HEK293 (cell line): ENCODE measurements around the gene CHI3L1.

Experiments
- CTCF ChIA-PET: fragments of 350-600 bp; formaldehyde crosslinking; extraction: SDS; loops from one replicate; lab custom pipeline; 2021; ENCODE audit warnings: antibody characterized with exemption; lab: Yijun Ruan, JAX
- POLR2A ChIA-PET: fragments of 300-600 bp; formaldehyde crosslinking; extraction: SDS; loops from one replicate; lab custom pipeline; 2020; ENCODE audit warnings: antibody characterized with exemption, inconsistent platforms; lab: Yijun Ruan, JAX
- H3K27ac ChIP-seq: fragments of 200-500 bp; sonication (Bioruptor generic); 2 replicates; pipeline ENCODE4 v1.5.1; 2014; ENCODE audit warnings: low read depth, low read length, control low read depth, inconsistent platforms; ENCODE audit errors: extremely low read depth
- H3K36me3 ChIP-seq, 2 experiments: fragments of 200-500 bp in 1 of 2; sonication (Bioruptor generic) in 1 of 2; 1 replicate in 1 of 2; 2 replicates in 1 of 2; pipeline ENCODE4 v1.5.1; 2014 to 2017; ENCODE audit warnings: inconsistent platforms in 2 of 2, low read length in 2 of 2; ENCODE audit not compliant: control insufficient read depth in 2 of 2, insufficient read depth in 1 of 2
- H3K4me1 ChIP-seq: fragments of 200-500 bp; sonication (Bioruptor generic); 2 replicates; pipeline ENCODE4 v1.5.1; 2014; ENCODE audit warnings: mild to moderate bottlenecking, low read length, inconsistent platforms; ENCODE audit not compliant: control insufficient read depth, insufficient read depth
- H3K4me3 ChIP-seq: 2 replicates; pipeline ENCODE4 v1.5.1; 2011; ENCODE audit warnings: low read depth, mild to moderate bottlenecking, control low read depth, low read length, moderate library complexity
- H3K9me3 ChIP-seq: fragments of 200-500 bp; sonication (Bioruptor generic); 2 replicates; pipeline ENCODE4 v1.5.1; 2014; ENCODE audit warnings: low read depth, low read length, inconsistent platforms; ENCODE audit not compliant: control insufficient read depth, insufficient read depth
- BCL11B ChIP-seq: fragments of 450-650 bp; formaldehyde crosslinking; IDR thresholded peaks from 2 replicates; pipeline ENCODE4 v1.5.1; 2016; ENCODE audit warnings: low read depth, missing biosample characterization, missing genetic modification characterization
- GLI4 ChIP-seq: fragments of 450-650 bp; formaldehyde crosslinking; IDR thresholded peaks from 2 replicates; pipeline ENCODE4 v1.5.1; 2016; ENCODE audit warnings: missing biosample characterization, missing genetic modification characterization
- GLIS2 ChIP-seq: fragments of 450-650 bp; formaldehyde crosslinking; IDR thresholded peaks from 2 replicates; pipeline ENCODE4 v1.5.1; 2016; ENCODE audit warnings: missing biosample characterization, missing genetic modification characterization
- TRIM28 ChIP-seq: IDR thresholded peaks from 2 replicates; pipeline ENCODE4 v1.6.1; 2011; ENCODE audit warnings: low read length, control low read depth, borderline replicate concordance
- ZBTB1 ChIP-seq: fragments of 450-650 bp; formaldehyde crosslinking; IDR thresholded peaks from 2 replicates; pipeline ENCODE4 v1.5.1; 2016; ENCODE audit warnings: missing biosample characterization, missing genetic modification characterization
- ZFP37 ChIP-seq: fragments of 450-650 bp; formaldehyde crosslinking; IDR thresholded peaks from 2 replicates; pipeline ENCODE4 v1.5.1; 2016; ENCODE audit warnings: missing biosample characterization, missing genetic modification characterization
- ZIC2 ChIP-seq: fragments of 450-650 bp; formaldehyde crosslinking; IDR thresholded peaks from 2 replicates; pipeline ENCODE4 v1.5.1; 2016; ENCODE audit warnings: missing biosample characterization, missing genetic modification characterization
- ZNF114 ChIP-seq: fragments of 450-650 bp; formaldehyde crosslinking; IDR thresholded peaks from 2 replicates; pipeline ENCODE4 v1.5.0; 2017; ENCODE audit warnings: missing biosample characterization, missing genetic modification characterization
- ZNF155 ChIP-seq: fragments of 450-650 bp; formaldehyde crosslinking; IDR thresholded peaks from 2 replicates; pipeline ENCODE4 v1.5.1; 2016; ENCODE audit warnings: missing biosample characterization, missing genetic modification characterization
- ZNF221 ChIP-seq: fragments of 450-650 bp; formaldehyde crosslinking; IDR thresholded peaks from 2 replicates; pipeline ENCODE4 v1.5.1; 2017; ENCODE audit warnings: missing biosample characterization, missing genetic modification characterization, borderline replicate concordance
- ZNF239 ChIP-seq: fragments of 450-650 bp; formaldehyde crosslinking; IDR thresholded peaks from 2 replicates; pipeline ENCODE4 v1.5.1; 2016; ENCODE audit warnings: missing biosample characterization, missing genetic modification characterization
- ZNF274 ChIP-seq, 2 experiments: fragments of 200-500 bp in 1 of 2; fragments of 450-650 bp in 1 of 2; sonication (Bioruptor generic) in 1 of 2; formaldehyde crosslinking in 1 of 2; IDR thresholded peaks; 2 replicates each; pipeline versions ENCODE4 v1.5.1 to v1.6.1; 2014 to 2016; ENCODE audit warnings: borderline replicate concordance in 1 of 2, inconsistent platforms in 1 of 2, low read length in 1 of 2, missing biosample characterization in 1 of 2, missing genetic modification characterization in 1 of 2
- ZNF549 ChIP-seq: fragments of 450-650 bp; IDR thresholded peaks from 2 replicates; pipeline ENCODE4 v1.5.1; 2018; ENCODE audit warnings: missing biosample characterization, missing genetic modification characterization, mild to moderate bottlenecking, inconsistent platforms, moderate library complexity
- ZNF791 ChIP-seq: fragments of 450-650 bp; formaldehyde crosslinking; IDR thresholded peaks from 2 replicates; pipeline ENCODE4 v1.5.1; 2016; ENCODE audit warnings: missing biosample characterization, missing genetic modification characterization
- TF ChIP-seq, protein P1 (sequence below): fragments of 450-650 bp; IDR thresholded peaks from 2 replicates; pipeline ENCODE4 v1.5.1; 2018; ENCODE audit warnings: missing biosample characterization, missing genetic modification characterization
- TF ChIP-seq, protein P2 (sequence below): IDR thresholded peaks from 2 replicates; pipeline ENCODE4 v1.6.1; 2011; ENCODE audit warnings: mild to moderate bottlenecking, low read depth, low read length, borderline replicate concordance
- TF ChIP-seq, protein P3 (sequence below): fragments of 450-650 bp; formaldehyde crosslinking; IDR thresholded peaks from 2 replicates; pipeline ENCODE4 v1.5.1; 2017; ENCODE audit warnings: missing biosample characterization, missing genetic modification characterization
- TF ChIP-seq, protein P4 (sequence below): fragments of 450-650 bp; formaldehyde crosslinking; IDR thresholded peaks from 2 replicates; pipeline ENCODE4 v1.5.1; 2016; ENCODE audit warnings: missing biosample characterization, missing genetic modification characterization
- TF ChIP-seq, protein P5 (sequence below): fragments of 450-650 bp; formaldehyde crosslinking; IDR thresholded peaks from 2 replicates; pipeline ENCODE4 v1.5.1; 2016; ENCODE audit warnings: missing biosample characterization, missing genetic modification characterization, borderline replicate concordance

The CHI3L1 gene

DNA sequence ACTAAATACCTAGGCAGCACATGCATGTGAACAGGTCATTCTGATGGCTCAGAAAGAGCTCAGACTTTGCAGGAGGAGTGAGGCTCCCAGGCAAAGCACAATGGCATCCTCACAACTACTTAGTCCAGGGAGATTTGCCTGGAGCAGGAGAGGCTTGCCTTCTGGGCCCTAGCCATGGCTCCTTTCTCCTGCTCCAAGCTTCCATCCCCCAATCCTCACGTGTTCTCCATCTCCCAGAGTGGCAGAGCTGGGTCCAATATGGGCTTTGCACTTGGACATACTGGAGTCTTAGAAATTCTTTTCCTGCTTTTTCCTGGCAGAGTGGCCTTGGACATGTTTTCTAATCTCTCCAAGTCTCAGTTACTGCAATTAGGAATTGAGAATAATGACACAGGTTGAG, 26.7 kb downstream of the CHI3L1 start:
- Histone ChIP-seq H3K4me1 (no peaks in the 10 kb centered on the region), H3K27ac (no peak overlapping the region), H3K4me3 (no peak overlapping the region), H3K36me3 (no peaks in the 10 kb centered on the region), H3K9me3 (no peaks in the 10 kb centered on the region)
- no peak for TF ChIP-seq GLI4 (tag by site-specific recombination)
- no peak for TF ChIP-seq ZNF274 (IDR thresholded peaks at IDR 0.05; ENCODE audit: low read length)
- TF ChIP-seq ZNF274 (tag by site-specific recombination; IDR thresholded peaks at IDR 0.05; ENCODE audit: borderline replicate concordance) = no peak
- TF ChIP-seq, protein P1, sequence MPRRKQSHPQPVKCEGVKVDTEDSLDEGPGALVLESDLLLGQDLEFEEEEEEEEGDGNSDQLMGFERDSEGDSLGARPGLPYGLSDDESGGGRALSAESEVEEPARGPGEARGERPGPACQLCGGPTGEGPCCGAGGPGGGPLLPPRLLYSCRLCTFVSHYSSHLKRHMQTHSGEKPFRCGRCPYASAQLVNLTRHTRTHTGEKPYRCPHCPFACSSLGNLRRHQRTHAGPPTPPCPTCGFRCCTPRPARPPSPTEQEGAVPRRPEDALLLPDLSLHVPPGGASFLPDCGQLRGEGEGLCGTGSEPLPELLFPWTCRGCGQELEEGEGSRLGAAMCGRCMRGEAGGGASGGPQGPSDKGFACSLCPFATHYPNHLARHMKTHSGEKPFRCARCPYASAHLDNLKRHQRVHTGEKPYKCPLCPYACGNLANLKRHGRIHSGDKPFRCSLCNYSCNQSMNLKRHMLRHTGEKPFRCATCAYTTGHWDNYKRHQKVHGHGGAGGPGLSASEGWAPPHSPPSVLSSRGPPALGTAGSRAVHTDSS = no peak
- ChIA-PET CTCF (interaction anchor here (3.4 kb wide), 1 partner anchor 13 kb away, joined by 18 read pairs; no protein-coding TSS in a partner anchor), POLR2A (no interaction called here)

DNA sequence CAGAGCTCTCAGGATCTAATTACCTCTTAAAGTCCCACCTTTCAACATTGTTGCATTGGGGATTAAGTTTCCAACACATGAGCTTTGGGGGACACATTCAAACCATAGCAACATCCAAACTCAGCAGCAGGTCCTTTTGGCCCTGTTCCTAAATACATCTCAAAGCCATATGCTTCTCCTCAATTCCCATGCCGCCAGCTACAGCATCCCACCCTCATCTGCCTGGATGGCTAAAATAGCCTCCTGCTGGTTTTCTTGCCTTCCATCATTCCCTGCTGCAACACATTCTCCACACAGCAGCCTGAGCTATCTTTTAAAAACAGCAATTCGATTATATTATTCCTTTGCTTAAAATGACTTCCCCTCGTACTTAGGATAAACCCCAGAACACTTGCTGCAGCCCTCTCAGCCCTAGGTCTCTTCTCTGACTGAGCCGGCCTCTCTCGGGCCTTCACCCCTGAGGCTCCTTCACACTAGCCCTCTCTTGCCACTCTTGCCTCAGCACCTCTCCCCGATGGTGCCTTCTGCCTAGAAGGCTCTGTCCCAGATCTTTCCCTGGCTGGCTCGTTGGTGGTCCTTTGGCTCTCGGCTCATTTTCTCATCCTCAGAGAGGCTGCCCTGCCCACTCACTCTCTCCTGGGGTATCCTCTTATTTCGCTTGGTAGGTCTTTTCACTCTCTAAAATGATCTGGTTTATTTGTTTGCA, 27.4 kb downstream of the CHI3L1 start:
- Histone ChIP-seq H3K9me3 (no peaks in the 10 kb centered on the region), H3K4me1 (peaks cover 6% of the 10 kb centered on the region; the same call in 1 of the 2 replicates), H3K27ac (no peak overlapping the region), H3K4me3 (no peak overlapping the region), H3K36me3 (no peaks in the 10 kb centered on the region)
- POLR2A ChIA-PET = no interaction called here
- TF ChIP-seq ZNF155 (tag by site-specific recombination) (no peak), ZBTB1 (no peak), ZNF114 (tag by site-specific recombination) (no peak), ZNF221 (tag by site-specific recombination) (no peak), ZNF239 (tag by site-specific recombination) (no peak), ZFP37 (tag by site-specific recombination) (no peak), ZNF791 (tag by site-specific recombination) (no peak), ZNF549 (tag by site-specific recombination) (no peak), ZIC2 (tag by site-specific recombination) (no peak), BCL11B (tag by site-specific recombination) (no peak), TRIM28 (no peak), GLIS2 (no peak)
- TF ChIP-seq, protein P2, sequence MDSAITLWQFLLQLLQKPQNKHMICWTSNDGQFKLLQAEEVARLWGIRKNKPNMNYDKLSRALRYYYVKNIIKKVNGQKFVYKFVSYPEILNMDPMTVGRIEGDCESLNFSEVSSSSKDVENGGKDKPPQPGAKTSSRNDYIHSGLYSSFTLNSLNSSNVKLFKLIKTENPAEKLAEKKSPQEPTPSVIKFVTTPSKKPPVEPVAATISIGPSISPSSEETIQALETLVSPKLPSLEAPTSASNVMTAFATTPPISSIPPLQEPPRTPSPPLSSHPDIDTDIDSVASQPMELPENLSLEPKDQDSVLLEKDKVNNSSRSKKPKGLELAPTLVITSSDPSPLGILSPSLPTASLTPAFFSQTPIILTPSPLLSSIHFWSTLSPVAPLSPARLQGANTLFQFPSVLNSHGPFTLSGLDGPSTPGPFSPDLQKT = no peak
- TF ChIP-seq, protein P3, sequence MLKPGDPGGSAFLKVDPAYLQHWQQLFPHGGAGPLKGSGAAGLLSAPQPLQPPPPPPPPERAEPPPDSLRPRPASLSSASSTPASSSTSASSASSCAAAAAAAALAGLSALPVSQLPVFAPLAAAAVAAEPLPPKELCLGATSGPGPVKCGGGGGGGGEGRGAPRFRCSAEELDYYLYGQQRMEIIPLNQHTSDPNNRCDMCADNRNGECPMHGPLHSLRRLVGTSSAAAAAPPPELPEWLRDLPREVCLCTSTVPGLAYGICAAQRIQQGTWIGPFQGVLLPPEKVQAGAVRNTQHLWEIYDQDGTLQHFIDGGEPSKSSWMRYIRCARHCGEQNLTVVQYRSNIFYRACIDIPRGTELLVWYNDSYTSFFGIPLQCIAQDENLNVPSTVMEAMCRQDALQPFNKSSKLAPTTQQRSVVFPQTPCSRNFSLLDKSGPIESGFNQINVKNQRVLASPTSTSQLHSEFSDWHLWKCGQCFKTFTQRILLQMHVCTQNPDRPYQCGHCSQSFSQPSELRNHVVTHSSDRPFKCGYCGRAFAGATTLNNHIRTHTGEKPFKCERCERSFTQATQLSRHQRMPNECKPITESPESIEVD (tag by site-specific recombination) = no peak
- TF ChIP-seq, protein P4, sequence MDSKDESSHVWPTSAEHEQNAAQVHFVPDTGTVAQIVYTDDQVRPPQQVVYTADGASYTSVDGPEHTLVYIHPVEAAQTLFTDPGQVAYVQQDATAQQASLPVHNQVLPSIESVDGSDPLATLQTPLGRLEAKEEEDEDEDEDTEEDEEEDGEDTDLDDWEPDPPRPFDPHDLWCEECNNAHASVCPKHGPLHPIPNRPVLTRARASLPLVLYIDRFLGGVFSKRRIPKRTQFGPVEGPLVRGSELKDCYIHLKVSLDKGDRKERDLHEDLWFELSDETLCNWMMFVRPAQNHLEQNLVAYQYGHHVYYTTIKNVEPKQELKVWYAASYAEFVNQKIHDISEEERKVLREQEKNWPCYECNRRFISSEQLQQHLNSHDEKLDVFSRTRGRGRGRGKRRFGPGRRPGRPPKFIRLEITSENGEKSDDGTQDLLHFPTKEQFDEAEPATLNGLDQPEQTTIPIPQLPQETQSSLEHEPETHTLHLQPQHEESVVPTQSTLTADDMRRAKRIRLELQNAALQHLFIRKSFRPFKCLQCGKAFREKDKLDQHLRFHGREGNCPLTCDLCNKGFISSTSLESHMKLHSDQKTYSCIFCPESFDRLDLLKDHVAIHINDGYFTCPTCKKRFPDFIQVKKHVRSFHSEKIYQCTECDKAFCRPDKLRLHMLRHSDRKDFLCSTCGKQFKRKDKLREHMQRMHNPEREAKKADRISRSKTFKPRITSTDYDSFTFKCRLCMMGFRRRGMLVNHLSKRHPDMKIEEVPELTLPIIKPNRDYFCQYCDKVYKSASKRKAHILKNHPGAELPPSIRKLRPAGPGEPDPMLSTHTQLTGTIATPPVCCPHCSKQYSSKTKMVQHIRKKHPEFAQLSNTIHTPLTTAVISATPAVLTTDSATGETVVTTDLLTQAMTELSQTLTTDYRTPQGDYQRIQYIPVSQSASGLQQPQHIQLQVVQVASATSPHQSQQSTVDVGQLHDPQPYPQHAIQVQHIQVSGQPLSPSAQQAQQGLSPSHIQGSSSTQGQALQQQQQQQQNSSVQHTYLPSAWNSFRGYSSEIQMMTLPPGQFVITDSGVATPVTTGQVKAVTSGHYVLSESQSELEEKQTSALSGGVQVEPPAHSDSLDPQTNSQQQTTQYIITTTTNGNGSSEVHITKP = no peak
- TF ChIP-seq, protein P5, sequence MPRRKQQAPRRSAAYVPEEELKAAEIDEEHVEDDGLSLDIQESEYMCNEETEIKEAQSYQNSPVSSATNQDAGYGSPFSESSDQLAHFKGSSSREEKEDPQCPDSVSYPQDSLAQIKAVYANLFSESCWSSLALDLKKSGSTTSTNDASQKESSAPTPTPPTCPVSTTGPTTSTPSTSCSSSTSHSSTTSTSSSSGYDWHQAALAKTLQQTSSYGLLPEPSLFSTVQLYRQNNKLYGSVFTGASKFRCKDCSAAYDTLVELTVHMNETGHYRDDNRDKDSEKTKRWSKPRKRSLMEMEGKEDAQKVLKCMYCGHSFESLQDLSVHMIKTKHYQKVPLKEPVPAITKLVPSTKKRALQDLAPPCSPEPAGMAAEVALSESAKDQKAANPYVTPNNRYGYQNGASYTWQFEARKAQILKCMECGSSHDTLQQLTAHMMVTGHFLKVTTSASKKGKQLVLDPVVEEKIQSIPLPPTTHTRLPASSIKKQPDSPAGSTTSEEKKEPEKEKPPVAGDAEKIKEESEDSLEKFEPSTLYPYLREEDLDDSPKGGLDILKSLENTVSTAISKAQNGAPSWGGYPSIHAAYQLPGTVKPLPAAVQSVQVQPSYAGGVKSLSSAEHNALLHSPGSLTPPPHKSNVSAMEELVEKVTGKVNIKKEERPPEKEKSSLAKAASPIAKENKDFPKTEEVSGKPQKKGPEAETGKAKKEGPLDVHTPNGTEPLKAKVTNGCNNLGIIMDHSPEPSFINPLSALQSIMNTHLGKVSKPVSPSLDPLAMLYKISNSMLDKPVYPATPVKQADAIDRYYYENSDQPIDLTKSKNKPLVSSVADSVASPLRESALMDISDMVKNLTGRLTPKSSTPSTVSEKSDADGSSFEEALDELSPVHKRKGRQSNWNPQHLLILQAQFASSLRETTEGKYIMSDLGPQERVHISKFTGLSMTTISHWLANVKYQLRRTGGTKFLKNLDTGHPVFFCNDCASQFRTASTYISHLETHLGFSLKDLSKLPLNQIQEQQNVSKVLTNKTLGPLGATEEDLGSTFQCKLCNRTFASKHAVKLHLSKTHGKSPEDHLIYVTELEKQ = no peak
- CTCF ChIA-PET = interaction anchor here (1.2 to 3.4 kb wide), 2 partner anchors 13 to 56 kb away, joined by 3 to 18 read pairs; no protein-coding TSS in a partner anchor
